A673 (cell line): ENCODE results near the gene GRIK5. TPM values are rescaled to one million over a fixed set of nuclear protein-coding genes. Genes with fewer than 3 reads are reported as not detected.
"Not testable (repeated sequence)": the region's sequence is repeated elsewhere in the genome, so short reads cannot be mapped to it uniquely, and the experiment has no call there.

Source experiments
- BruUV-seq: library from RNA; stranded (reverse); fragments of 400-500 nt; replicated peaks from 2 replicates; lab custom pipeline; 2021; lab: Mats Ljungman, UMichigan
- CTCF ChIA-PET: fragments of 300-600 bp; sonication (Branson Sonifier 250); formaldehyde crosslinking; loops from one replicate; lab custom pipeline; 2022; ENCODE audit warnings: antibody characterized with exemption; lab: Charles Lee
- POLR2A ChIA-PET: fragments of 300-600 bp; sonication (Branson Sonifier 250); formaldehyde crosslinking; loops from one replicate; lab custom pipeline; 2022; ENCODE audit warnings: antibody characterized with exemption; ENCODE audit not compliant: low non-redundant PET; lab: Charles Lee
- DNase-seq: peaks from one replicate; pipeline ENCODE4 v3.0.0-alpha.2; 2015; ENCODE audit warnings: low spot score
- H3K27ac ChIP-seq: fragments of 200-600 bp; sonication (generic); 2 replicates; pipeline ENCODE4 v1.5.1; 2016; ENCODE audit warnings: mixed run types, low read depth, mild to moderate bottlenecking, mixed read lengths, antibody characterized with exemption, low read length; ENCODE audit not compliant: poor library complexity, severe bottlenecking
- H3K27me3 ChIP-seq: fragments of 200-600 bp; sonication (generic); replicated peaks from 2 replicates; pipeline ENCODE4 v1.6.1; 2017; ENCODE audit warnings: mixed run types, low read depth, mild to moderate bottlenecking, mixed read lengths, antibody characterized with exemption, low read length; ENCODE audit not compliant: insufficient read depth, poor library complexity
- H3K36me3 ChIP-seq: fragments of 200-600 bp; sonication (generic); 2 replicates; pipeline ENCODE4 v1.6.1; 2016; ENCODE audit warnings: mixed run types, mild to moderate bottlenecking, mixed read lengths, antibody characterized with exemption, low read length; ENCODE audit not compliant: insufficient read depth, poor library complexity, severe bottlenecking
- H3K4me1 ChIP-seq: fragments of 200-600 bp; sonication (generic); 2 replicates; pipeline ENCODE4 v1.6.1; 2017; ENCODE audit warnings: mixed run types, mild to moderate bottlenecking, mixed read lengths, antibody characterized with exemption, low read length; ENCODE audit not compliant: insufficient read depth, poor library complexity, severe bottlenecking
- H3K4me3 ChIP-seq: fragments of 200-600 bp; sonication (generic); 2 replicates; pipeline ENCODE4 v1.5.1; 2016; ENCODE audit warnings: low read depth, mixed run types, mild to moderate bottlenecking, mixed read lengths, low read length; ENCODE audit not compliant: poor library complexity, severe bottlenecking
- H3K9me3 ChIP-seq: fragments of 200-600 bp; sonication (generic); 2 replicates; pipeline ENCODE4 v1.6.1; 2016; ENCODE audit warnings: mixed run types, low read depth, mild to moderate bottlenecking, mixed read lengths, antibody characterized with exemption, low read length; ENCODE audit not compliant: poor library complexity, severe bottlenecking
- CTCF ChIP-seq: fragments of 300-800, 200-600 bp; sonication (generic); conservative IDR thresholded peaks from 2 replicates; pipeline ENCODE4 v1.5.1; 2017; ENCODE audit warnings: low read depth, mild to moderate bottlenecking, antibody characterized with exemption, low read length, moderate library complexity, mixed read lengths
- EZH2 ChIP-seq: fragments of 200-600 bp; sonication (generic); IDR thresholded peaks from 2 replicates; pipeline ENCODE4 v1.6.1; 2017; ENCODE audit warnings: borderline replicate concordance, low read depth, mild to moderate bottlenecking, mixed read lengths, antibody characterized with exemption, low read length; ENCODE audit not compliant: poor library complexity, severe bottlenecking
- intact Hi-C: fragments of 100-400 bp; cut with micrococcal nuclease; formaldehyde crosslinking; loops from one replicate; pipeline ENCODE4 v1.10.0; 2022; ENCODE audit not compliant: unreplicated experiment
- total RNA-seq: library from RNA; stranded (reverse); gene quantifications from 2 replicates; pipeline ENCODE4 v1.2.3, GENCODE V29; 2021

Gene GRIK5
- total RNA-seq, 1 experiment from 2014 or later = 24.0 TPM

GRCh38 chr19:42042455-42043170 is 27.4 kb downstream of the GRIK5 start:
- Histone ChIP-seq H3K27ac (no peak overlapping the region), H3K4me3 (no peak overlapping the region), H3K9me3 (no peaks in the 10 kb centered on the region), H3K4me1 (no peaks in the 10 kb centered on the region), H3K27me3 (no peaks in the 10 kb centered on the region), H3K36me3 (peaks cover 9% of the 10 kb centered on the region)
- no TSS peak for BruUV-seq
- TF ChIP-seq EZH2 (no peak), CTCF (no peak)
- POLR2A ChIA-PET = no interaction called here
- intact Hi-C loops = no loop called here
- CTCF ChIA-PET = no interaction called here
- no peak for DNase-seq

- H3K27ac ChIP-seq, H3K4me3 ChIP-seq, CTCF ChIA-PET, DNase-seq, BruUV-seq, intact Hi-C loops, POLR2A ChIA-PET, H3K9me3 ChIP-seq, H3K27me3 ChIP-seq, H3K4me1 ChIP-seq, H3K36me3 ChIP-seq: not testable (repeated sequence)
These were observed 29.5 kb downstream of the GRIK5 start for GRCh38 chr19:42040491-42040890.

- POLR2A ChIA-PET = no interaction called here
- no peak for DNase-seq
- Histone ChIP-seq H3K36me3 (peaks cover 5% of the 10 kb centered on the region), H3K4me1 (no peaks in the 10 kb centered on the region), H3K27me3 (no peaks in the 10 kb centered on the region), H3K9me3 (no peaks in the 10 kb centered on the region), H3K4me3 (no peak overlapping the region), H3K27ac (no peak overlapping the region)
- TF ChIP-seq CTCF (no peak), EZH2 (no peak)
- CTCF ChIA-PET = no interaction called here
- BruUV-seq = no TSS peak
- intact Hi-C loops = no loop called here
These were observed 30.0 kb downstream of the GRIK5 start for GRCh38 chr19:42040031-42040430.

- no peak for TF ChIP-seq EZH2
- Histone ChIP-seq H3K4me1 (no peaks in the 10 kb centered on the region), H3K27ac (no peak overlapping the region), H3K9me3 (no peaks in the 10 kb centered on the region), H3K4me3 (no peak overlapping the region), H3K27me3 (no peaks in the 10 kb centered on the region), H3K36me3 (peaks cover 5% of the 10 kb centered on the region)
- ChIA-PET CTCF (no interaction called here), POLR2A (no interaction called here)
- no peak for DNase-seq
- intact Hi-C loops = no loop called here
- no TSS peak for BruUV-seq
These were observed 31.3 kb downstream of the GRIK5 start for GRCh38 chr19:42038666-42039065.
